Activated CD4-positive, alpha-beta T cell treated with anti-CD3 and anti-CD28 coated beads, Interleukin-2, amount 50 U/mL, for 4 hours (primary cell): Measurements from ENCODE around the gene RPS8.
"Not testable (repeated sequence)": the region's sequence is repeated elsewhere in the genome, so short reads cannot be mapped to it uniquely, and the experiment has no call there.

Experiments used
- DNase-seq, 2 experiments: peaks; one replicate each; pipeline ENCODE4 v3.0.0-alpha.2; 2020

Gene RPS8

GRCh38 chr1:44803312-44804095, 28.2 kb downstream of the RPS8 start:
- no peak for DNase-seq

DNA sequence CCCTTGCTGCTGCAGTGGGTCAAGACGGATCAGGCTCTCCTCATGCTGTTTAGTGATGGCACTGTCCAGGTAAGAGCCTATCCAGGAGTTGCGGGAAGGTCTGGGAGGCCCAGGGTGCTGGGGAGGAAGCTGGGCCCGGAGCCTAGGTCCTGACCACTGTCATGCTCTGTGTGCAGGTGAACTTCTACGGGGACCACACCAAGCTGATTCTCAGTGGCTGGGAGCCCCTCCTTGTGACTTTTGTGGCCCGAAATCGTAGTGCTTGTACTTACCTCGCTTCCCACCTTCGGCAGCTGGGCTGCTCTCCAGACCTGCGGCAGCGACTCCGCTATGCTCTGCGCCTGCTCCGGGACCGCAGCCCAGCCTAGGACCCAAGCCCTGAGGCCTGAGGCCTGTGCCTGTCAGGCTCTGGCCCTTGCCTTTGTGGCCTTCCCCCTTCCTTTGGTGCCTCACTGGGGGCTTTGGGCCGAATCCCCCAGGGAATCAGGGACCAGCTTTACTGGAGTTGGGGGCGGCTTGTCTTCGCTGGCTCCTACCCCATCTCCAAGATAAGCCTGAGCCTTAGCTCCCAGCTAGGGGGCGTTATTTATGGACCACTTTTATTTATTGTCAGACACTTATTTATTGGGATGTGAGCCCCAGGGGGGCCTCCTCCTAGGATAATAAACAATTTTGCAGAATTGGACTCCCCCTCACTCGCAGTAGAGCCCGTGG, 30.1 kb downstream of the RPS8 start:
- no peak for DNase-seq

GRCh38 chr1:44806025-44806703, 30.8 kb downstream of the RPS8 start:
- DNase-seq, result no peak

- DNase-seq, result no peak
Measured at GRCh38 chr1:44806704-44807363, 31.5 kb downstream of the RPS8 start, which contains the start of gene DYNLT4. Gene DYNLT4, minus strand, starts transcription at chr1:44807351. Its CDS starts 683 bp downstream, at chr1:44806668.

GRCh38 chr1:44807364-44808062, 32.2 kb downstream of the RPS8 start:
- peak; percentile 87 to 88 for DNase-seq

GRCh38 chr1:44808063-44808937, 33.0 kb downstream of the RPS8 start, which contains the start of gene BTBD19:
Gene BTBD19, plus strand, starts transcription at chr1:44808523. Its CDS starts 298 bp downstream, at chr1:44808821.
- peak; percentile 72 for DNase-seq

GRCh38 chr1:44808938-44809917, 33.9 kb downstream of the RPS8 start:
- DNase-seq, result peak; percentile 87 to 90

DNA sequence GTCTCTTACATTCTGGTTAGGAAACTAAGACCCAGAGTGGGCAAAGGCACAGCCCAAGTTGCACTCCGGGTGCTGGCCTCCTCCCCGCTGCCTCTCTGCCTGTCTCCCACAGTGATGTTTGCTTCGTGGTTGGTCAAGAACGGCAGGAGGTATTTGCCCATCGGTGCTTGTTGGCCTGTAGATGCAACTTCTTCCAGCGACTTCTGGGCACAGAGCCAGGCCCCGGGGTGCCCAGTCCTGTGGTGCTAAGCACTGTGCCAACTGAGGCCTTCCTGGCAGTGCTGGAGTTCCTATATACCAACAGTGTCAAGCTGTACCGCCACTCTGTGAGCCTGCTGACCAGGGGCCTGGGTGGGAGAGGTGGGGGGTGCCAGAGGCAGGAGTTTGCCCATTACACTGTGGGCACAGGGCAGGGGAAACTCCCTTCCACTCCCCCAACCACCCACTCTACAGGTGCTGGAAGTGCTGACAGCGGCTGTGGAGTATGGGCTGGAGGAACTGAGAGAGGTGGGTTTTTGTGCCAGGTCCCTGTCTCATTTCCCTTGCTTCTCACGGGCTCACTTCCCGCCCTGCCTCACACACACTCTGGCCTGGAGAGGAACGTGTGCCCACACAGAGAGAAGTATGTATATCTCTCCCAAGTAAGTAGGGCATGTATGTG, 34.9 kb downstream of the RPS8 start:
- DNase-seq, result peak in 1 of 2 experiments; percentile 35

DNA sequence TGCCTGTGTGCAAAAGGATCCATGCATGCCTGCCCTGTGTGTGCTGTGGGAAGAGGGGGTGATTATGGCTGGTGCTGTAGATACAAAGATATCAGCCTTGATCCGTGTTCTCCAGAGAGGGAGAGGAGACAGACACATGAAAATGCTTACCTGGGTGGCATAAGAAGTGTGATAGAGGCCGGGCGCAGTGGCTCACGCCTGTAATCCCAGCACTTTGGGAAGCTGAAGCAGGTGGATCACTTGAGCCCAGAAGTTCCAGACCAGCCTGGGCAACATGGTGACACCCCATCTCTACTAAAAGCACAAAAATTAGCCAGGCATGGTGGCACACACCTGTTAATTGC, 35.4 kb downstream of the RPS8 start:
- not testable (repeated sequence) for DNase-seq

- DNase-seq, result no peak
Measured at GRCh38 chr1:44811234-44811633, 35.9 kb downstream of the RPS8 start.

DNA sequence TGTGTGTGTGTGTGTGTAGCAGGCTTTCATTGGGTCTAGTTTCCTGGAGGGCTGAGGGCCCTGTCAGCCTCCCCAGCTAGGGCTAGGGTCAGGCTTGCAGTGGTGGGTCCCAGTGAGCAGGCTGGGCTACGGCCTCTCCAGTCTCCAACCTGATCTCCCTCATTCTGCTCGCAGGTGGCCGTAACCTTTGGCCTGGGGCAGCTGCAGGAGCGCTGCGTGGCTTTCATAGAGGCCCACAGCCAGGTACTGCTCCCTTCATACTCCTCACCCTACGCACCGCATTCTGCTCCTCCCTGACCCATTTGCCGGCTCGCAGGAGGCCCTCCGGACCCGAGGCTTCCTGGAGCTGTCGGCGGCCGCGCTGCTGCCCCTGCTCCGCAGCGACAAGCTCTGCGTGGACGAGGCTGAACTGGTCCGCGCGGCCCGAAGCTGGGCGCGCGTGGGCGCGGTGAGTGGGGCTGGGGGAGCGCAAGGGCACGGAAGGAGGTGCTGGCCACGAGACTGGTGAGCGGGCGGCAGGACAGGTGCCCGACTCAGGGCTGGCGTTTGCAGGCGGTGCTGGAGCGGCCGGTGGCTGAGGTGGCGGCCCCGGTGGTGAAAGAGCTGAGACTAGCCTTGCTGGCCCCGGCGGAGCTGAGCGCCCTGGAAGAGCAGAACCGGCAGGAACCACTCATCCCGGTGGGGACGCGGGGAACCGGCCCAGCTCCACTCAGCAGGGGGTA, 37.6 kb downstream of the RPS8 start:
- no peak for DNase-seq

- not testable (repeated sequence) for DNase-seq
Measured at GRCh38 chr1:44815926-44816325, 40.6 kb downstream of the RPS8 start.

GRCh38 chr1:44817307-44817706, 42.0 kb downstream of the RPS8 start:
- no peak for DNase-seq

DNA sequence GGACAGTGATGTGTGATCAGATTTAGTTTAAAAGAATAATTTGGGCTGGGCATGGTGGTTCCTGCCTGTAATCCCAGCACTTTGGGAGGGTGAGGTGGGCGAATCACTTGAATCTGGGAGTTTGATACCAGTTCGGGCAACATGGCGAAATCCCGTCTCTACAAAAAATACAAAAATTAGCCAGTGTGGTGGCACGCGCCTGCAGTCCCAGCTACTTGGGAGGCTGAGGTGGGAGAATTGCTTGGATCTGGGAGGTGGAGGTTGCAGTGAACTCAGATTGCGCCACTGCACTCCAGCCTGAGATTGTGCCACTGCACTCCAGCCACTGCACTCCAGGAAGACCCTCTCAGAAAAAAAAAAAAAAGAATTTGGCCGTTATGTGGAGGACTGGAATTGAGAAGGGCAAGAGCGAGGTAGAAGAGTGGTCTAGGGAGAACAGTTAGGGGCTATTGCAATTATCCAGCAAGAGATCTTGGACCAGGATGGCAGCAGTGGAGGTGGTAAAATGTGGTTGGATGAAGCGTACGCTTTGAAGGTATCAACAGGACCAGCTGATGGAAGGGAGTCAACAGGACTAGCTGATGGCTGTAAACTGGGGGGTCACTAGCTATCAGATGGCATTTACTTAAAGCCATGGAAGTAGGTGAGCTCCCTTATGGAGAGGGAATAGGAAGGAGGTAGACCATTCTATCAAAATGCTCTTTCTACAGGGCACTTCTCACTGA, 42.6 kb downstream of the RPS8 start:
- no peak for DNase-seq

GRCh38 chr1:44819196-44819607, 43.9 kb downstream of the RPS8 start:
- no peak for DNase-seq

DNA sequence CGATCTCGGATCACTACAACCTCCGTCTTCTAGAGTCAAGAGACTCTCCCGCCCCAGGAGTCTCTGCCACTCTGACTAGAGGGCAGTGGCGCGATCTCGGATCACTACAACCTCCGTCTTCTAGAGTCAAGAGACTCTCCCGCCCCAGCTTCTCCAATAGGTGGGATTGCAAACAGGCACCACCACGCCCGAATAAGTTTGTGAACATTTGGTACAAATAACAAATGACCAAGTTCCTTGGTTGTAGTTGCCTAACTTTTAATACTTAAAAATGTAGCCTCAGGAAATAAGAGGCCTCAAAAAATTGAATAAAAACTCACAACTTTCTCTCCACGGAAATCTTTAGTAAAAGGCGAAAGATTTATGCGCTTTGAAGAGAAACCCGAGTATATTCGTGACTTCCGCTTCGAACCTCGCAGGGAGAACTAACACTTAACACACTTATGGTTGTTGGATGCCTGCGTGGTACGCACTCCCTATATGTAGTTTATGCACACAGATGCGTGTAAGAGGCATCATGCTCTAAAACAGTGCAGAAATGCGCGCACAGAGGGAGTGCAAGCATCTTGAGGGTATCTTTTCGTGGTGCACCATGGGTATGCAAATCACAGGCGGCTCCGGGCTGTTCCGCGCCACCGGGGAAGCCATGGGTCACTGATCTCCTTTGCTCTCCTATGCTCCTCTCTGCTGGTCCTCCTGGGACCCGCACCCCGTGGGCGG, 44.4 kb downstream of the RPS8 start:
- peak; percentile 64 to 70 for DNase-seq
